K562 (cell line): Measurements from ENCODE around the gene DLGAP1. TPM values are rescaled to one million over a fixed set of nuclear protein-coding genes. Genes with fewer than 3 reads are reported as not detected.
A peak's percentile ranks its signal among the peaks of the same experiment; 100 is the strongest.

Experiments
- CCNT2 ChIP-seq: IDR thresholded peaks from 2 replicates; pipeline ENCODE4 v1.6.1; 2011; ENCODE audit warnings: borderline replicate concordance, low read depth, mild to moderate bottlenecking, moderate library complexity, mixed read lengths, low read length; ENCODE audit not compliant: insufficient read length; ENCODE audit errors: extremely low read depth
- ELF1 ChIP-seq: fragments of 200-800 bp; sonication (Bioruptor generic); IDR thresholded peaks from 2 replicates; pipeline ENCODE4 v1.6.1; 2016; ENCODE audit warnings: missing genetic modification characterization, missing compliant biosample characterization
- EP300 ChIP-seq: IDR thresholded peaks from 2 replicates; pipeline ENCODE4 v1.6.1; 2012; ENCODE audit warnings: low read length, improper control_type of control experiment
- FOXK2 ChIP-seq, 2 experiments: fragments of 450-650 bp; IDR thresholded peaks in 1 of 2; conservative IDR thresholded peaks in 1 of 2; 2 replicates each; pipeline ENCODE4 v1.6.1; 2016; ENCODE audit warnings: low read depth in 2 of 2, mild to moderate bottlenecking in 1 of 2
- GABPA ChIP-seq: fragments of 200-800 bp; sonication (Bioruptor generic); conservative IDR thresholded peaks from 2 replicates; pipeline ENCODE4 v1.6.1; 2016; ENCODE audit warnings: low read depth, missing genetic modification characterization, missing compliant biosample characterization
- HDAC1 ChIP-seq, 2 experiments: fragments of 450-650 bp; IDR thresholded peaks; 2 replicates each; pipeline ENCODE4 v1.6.1; 2016 to 2017; ENCODE audit warnings: inconsistent platforms in 1 of 2, mild to moderate bottlenecking in 1 of 2, moderate library complexity in 1 of 2
- HDAC6 ChIP-seq: IDR thresholded peaks from 2 replicates; pipeline ENCODE4 v1.6.1; 2012; ENCODE audit warnings: low read depth, mild to moderate bottlenecking, control low read depth, inconsistent platforms, low read length, moderate library complexity
- NCOA2 ChIP-seq, 2 experiments: fragments of 450-650 bp; IDR thresholded peaks; 2 replicates each; pipeline ENCODE4 v1.6.1; 2018; ENCODE audit warnings: mild to moderate bottlenecking in 2 of 2, moderate library complexity in 1 of 2; ENCODE audit not compliant: partially characterized antibody in 2 of 2
- RBFOX2 ChIP-seq: fragments of 200-400 bp; formaldehyde crosslinking; IDR thresholded peaks from 2 replicates; pipeline ENCODE4 v1.6.1; 2017; ENCODE audit warnings: low read depth, mild to moderate bottlenecking, low read length, moderate library complexity
- RFX1 ChIP-seq: fragments of 450-650 bp; IDR thresholded peaks from 2 replicates; pipeline ENCODE4 v1.6.1; 2016; ENCODE audit warnings: mild to moderate bottlenecking, moderate library complexity
- SIRT6 ChIP-seq: IDR thresholded peaks from one replicate; pipeline ENCODE4 v1.6.1; 2012; ENCODE audit warnings: low read depth, mild to moderate bottlenecking, control low read depth, inconsistent platforms, low read length, moderate library complexity
- THRAP3 ChIP-seq: fragments of 450-650 bp; IDR thresholded peaks from 2 replicates; pipeline ENCODE4 v1.6.1; 2016; ENCODE audit warnings: mild to moderate bottlenecking, inconsistent platforms, borderline replicate concordance
- ZNF124 ChIP-seq: sonication (generic); formaldehyde crosslinking; IDR thresholded peaks from 2 replicates; pipeline ENCODE4 v1.8.1; 2022; ENCODE audit warnings: missing genetic modification reagents
- ZNF561 ChIP-seq: fragments of 450-650 bp; formaldehyde crosslinking; conservative IDR thresholded peaks from 2 replicates; pipeline ENCODE4 v1.4.0; 2020; ENCODE audit warnings: mild to moderate bottlenecking, moderate library complexity
- ZNF830 ChIP-seq: fragments of 250-450 bp; sonication (Bioruptor Pico); IDR thresholded peaks from 2 replicates; pipeline ENCODE4 v1.5.0; 2021; ENCODE audit warnings: mild to moderate bottlenecking
- polyA plus RNA-seq, 8 experiments: library from polyadenylated mRNA; depleted of rRNA in 4 of 8; stranded (reverse) in 5 of 8; unstranded in 3 of 8; fragments of >200 nt; fragmentation: Nextera tagmentation in 2 of 8; fragmentation: Illumina TruSeq in 1 of 8; extraction: Ambion mirVana in 2 of 8; extraction: Trizol in 1 of 8; gene quantifications; 2 replicates each; pipeline versions ENCODE4 v1.2.1 to v1.2.3, GENCODE V29; 2011 to 2014; ENCODE audit warnings: inconsistent platforms in 1 of 8, missing spikeins in 1 of 8
- total RNA-seq, 7 experiments: library from RNA; depleted of rRNA in 6 of 7; stranded (reverse); fragments of >200 nt in 6 of 7; fragmentation: Illumina TruSeq in 2 of 7; extraction: Trizol in 2 of 7; gene quantifications; 2 replicates each; pipeline versions ENCODE4 v1.2.1 to v1.2.3, GENCODE V29; 2011 to 2021; ENCODE audit warnings: low replicate concordance in 1 of 7
- TF ChIP-seq, protein P1 (sequence below): fragments of 450-650 bp; IDR thresholded peaks from 2 replicates; pipeline ENCODE4 v1.6.1; 2016; ENCODE audit warnings: low read depth
- TF ChIP-seq, protein P2 (sequence below): fragments of 200-800 bp; sonication (Bioruptor generic); IDR thresholded peaks from 2 replicates; pipeline ENCODE4 v1.6.1; 2017; ENCODE audit warnings: missing genetic modification characterization, missing compliant biosample characterization
- TF ChIP-seq, protein P3 (sequence below): sonication (generic); formaldehyde crosslinking; IDR thresholded peaks from 2 replicates; pipeline ENCODE4 v1.8.1; 2022; ENCODE audit warnings: missing genetic modification reagents

The DLGAP1 gene
- total and polyA plus RNA-seq, 9 of the 15 experiments (the other 6 are each of a cell fraction or from before 2014, with no cell fraction given) = 0.04 to 0.22 (median 0.08) TPM

DNA sequence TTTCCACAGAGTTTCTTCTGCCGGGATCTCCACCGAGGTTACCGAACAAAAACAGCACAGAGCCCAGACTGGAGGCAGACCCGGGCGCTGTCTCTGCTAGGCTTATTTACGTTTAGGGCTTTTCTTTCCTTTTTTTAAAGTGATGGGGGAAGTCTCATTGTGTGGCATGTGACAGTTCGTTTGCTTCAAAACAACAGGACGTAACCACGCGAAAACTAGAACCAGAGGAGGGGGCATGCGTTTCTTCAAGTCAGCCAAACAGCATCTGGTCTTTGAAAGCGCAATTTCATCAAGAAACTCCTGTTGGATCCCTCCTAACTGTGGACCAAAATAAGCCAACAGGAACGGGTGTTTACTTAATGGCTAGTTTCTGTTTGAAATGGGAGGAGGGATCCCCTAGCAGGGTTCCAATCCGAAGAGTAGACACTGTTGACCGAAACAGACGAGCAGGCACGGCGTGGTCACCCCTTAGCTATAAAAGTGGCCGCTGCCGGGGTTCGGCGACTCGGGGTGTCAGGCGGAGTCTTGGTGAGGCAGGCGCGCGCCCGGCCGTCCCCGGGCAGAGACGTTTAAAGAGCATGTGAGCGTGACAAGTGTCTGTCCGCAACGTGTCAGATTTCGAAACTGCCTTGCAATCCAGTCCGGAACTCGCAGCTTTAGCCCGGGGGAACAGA lies 1006.1 kb downstream of the DLGAP1 start (continued):
- TF ChIP-seq, protein P1, sequence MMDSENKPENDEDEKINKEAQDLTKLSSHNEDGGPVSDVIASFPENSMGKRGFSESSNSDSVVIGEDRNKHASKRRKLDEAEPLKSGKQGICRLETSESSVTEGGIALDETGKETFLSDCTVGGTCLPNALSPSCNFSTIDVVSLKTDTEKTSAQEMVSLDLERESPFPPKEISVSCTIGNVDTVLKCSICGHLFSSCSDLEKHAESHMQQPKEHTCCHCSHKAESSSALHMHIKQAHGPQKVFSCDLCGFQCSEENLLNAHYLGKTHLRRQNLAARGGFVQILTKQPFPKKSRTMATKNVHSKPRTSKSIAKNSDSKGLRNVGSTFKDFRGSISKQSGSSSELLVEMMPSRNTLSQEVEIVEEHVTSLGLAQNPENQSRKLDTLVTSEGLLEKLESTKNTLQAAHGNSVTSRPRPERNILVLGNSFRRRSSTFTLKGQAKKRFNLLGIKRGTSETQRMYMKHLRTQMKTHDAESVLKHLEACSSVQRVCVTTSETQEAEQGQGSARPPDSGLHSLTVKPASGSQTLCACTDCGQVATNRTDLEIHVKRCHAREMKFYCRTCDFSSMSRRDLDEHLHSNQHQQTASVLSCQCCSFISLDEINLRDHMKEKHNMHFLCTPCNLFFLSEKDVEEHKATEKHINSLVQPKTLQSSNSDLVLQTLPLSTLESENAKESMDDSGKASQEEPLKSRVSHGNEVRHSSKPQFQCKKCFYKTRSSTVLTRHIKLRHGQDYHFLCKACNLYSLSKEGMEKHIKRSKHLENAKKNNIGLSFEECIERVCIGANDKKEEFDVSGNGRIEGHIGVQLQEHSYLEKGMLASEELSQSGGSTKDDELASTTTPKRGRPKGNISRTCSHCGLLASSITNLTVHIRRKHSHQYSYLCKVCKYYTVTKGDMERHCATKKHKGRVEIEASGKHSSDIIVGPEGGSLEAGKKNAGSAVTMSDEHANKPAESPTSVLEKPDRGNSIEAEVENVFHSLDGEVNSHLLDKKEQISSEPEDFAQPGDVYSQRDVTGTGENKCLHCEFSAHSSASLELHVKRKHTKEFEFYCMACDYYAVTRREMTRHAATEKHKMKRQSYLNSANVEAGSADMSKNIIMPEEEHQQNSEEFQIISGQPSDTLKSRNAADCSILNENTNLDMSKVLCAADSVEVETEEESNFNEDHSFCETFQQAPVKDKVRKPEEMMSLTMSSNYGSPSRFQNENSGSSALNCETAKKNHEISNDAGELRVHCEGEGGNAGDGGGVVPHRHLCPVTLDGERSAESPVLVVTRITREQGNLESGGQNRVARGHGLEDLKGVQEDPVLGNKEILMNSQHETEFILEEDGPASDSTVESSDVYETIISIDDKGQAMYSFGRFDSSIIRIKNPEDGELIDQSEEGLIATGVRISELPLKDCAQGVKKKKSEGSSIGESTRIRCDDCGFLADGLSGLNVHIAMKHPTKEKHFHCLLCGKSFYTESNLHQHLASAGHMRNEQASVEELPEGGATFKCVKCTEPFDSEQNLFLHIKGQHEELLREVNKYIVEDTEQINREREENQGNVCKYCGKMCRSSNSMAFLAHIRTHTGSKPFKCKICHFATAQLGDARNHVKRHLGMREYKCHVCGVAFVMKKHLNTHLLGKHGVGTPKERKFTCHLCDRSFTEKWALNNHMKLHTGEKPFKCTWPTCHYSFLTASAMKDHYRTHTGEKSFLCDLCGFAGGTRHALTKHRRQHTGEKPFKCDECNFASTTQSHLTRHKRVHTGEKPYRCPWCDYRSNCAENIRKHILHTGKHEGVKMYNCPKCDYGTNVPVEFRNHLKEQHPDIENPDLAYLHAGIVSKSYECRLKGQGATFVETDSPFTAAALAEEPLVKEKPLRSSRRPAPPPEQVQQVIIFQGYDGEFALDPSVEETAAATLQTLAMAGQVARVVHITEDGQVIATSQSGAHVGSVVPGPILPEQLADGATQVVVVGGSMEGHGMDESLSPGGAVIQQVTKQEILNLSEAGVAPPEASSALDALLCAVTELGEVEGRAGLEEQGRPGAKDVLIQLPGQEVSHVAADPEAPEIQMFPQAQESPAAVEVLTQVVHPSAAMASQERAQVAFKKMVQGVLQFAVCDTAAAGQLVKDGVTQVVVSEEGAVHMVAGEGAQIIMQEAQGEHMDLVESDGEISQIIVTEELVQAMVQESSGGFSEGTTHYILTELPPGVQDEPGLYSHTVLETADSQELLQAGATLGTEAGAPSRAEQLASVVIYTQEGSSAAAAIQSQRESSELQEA = no peak
- no peak for TF ChIP-seq SIRT6
- no peak for TF ChIP-seq FOXK2 (conservative IDR thresholded peaks at IDR 0.05 in 1 of 2, IDR thresholded peaks at IDR 0.05 in 1 of 2; ENCODE audit: low read depth in 2 of 2)
- peak; percentile 71 for TF ChIP-seq EP300
- no peak for TF ChIP-seq HDAC6
- no peak for TF ChIP-seq HDAC1 (IDR thresholded peaks at IDR 0.05)
- peak; percentile 73 for TF ChIP-seq CCNT2
- TF ChIP-seq ZNF124 (CRISPR knock-in tag) = no peak
- TF ChIP-seq RBFOX2 = peak; percentile 82
- TF ChIP-seq, protein P2, sequence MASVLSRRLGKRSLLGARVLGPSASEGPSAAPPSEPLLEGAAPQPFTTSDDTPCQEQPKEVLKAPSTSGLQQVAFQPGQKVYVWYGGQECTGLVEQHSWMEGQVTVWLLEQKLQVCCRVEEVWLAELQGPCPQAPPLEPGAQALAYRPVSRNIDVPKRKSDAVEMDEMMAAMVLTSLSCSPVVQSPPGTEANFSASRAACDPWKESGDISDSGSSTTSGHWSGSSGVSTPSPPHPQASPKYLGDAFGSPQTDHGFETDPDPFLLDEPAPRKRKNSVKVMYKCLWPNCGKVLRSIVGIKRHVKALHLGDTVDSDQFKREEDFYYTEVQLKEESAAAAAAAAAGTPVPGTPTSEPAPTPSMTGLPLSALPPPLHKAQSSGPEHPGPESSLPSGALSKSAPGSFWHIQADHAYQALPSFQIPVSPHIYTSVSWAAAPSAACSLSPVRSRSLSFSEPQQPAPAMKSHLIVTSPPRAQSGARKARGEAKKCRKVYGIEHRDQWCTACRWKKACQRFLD (CRISPR knock-in tag) = no peak
- no peak for TF ChIP-seq NCOA2 (IDR thresholded peaks at IDR 0.05; ENCODE audit: partially characterized antibody in 2 of 2)
- TF ChIP-seq, protein P3, sequence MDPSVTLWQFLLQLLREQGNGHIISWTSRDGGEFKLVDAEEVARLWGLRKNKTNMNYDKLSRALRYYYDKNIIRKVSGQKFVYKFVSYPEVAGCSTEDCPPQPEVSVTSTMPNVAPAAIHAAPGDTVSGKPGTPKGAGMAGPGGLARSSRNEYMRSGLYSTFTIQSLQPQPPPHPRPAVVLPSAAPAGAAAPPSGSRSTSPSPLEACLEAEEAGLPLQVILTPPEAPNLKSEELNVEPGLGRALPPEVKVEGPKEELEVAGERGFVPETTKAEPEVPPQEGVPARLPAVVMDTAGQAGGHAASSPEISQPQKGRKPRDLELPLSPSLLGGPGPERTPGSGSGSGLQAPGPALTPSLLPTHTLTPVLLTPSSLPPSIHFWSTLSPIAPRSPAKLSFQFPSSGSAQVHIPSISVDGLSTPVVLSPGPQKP = no peak
- peak; percentile 94; the same call in 1 of the 2 replicates for TF ChIP-seq ZNF830 (CRISPR knock-in tag)
- TF ChIP-seq GABPA (tag) = no peak
- no peak for TF ChIP-seq RFX1
- TF ChIP-seq ZNF561 (CRISPR knock-in tag) = no peak
- no peak for TF ChIP-seq ELF1 (tag)
- TF ChIP-seq THRAP3 = no peak
